HUES6 (cell line): ENCODE data around the gene ARID1B.

Experiments
- H3K27ac ChIP-seq: 2 replicates; pipeline ENCODE4 v1.7.0; 2013; ENCODE audit warnings: low read depth, mild to moderate bottlenecking, low read length, inconsistent platforms
- H3K27me3 ChIP-seq: 2 replicates; pipeline ENCODE4 v1.6.1; 2013; ENCODE audit warnings: low read length; ENCODE audit not compliant: control insufficient read depth, insufficient read depth
- H3K36me3 ChIP-seq: 2 replicates; pipeline ENCODE4 v1.6.1; 2013; ENCODE audit warnings: low read length; ENCODE audit not compliant: control insufficient read depth, insufficient read depth
- H3K4me1 ChIP-seq: 2 replicates; pipeline ENCODE4 v1.6.1; 2013; ENCODE audit warnings: low read length; ENCODE audit not compliant: control insufficient read depth, insufficient read depth
- H3K4me3 ChIP-seq: 2 replicates; pipeline ENCODE4 v1.5.1; 2013; ENCODE audit warnings: low read depth, low read length
- H3K9ac ChIP-seq: one replicate; pipeline ENCODE4 v1.6.1; 2013; ENCODE audit warnings: mild to moderate bottlenecking, low read length
- H3K9me3 ChIP-seq: 2 replicates; pipeline ENCODE4 v1.6.1; 2013; ENCODE audit warnings: low read depth, low read length; ENCODE audit not compliant: control insufficient read depth, insufficient read depth

Gene ARID1B

GRCh38 chr6:156873654-156874380 lies 96.6 kb downstream of the ARID1B start:
- Histone ChIP-seq H3K9ac (no peak overlapping the region), H3K4me1 (peaks cover 41% of the 10 kb centered on the region), H3K36me3 (no peaks in the 10 kb centered on the region), H3K4me3 (no peak overlapping the region), H3K27ac (no peak overlapping the region), H3K9me3 (no peaks in the 10 kb centered on the region), H3K27me3 (no peaks in the 10 kb centered on the region)

- Histone ChIP-seq H3K9me3 (no peaks in the 10 kb centered on the region), H3K27me3 (no peaks in the 10 kb centered on the region), H3K36me3 (no peaks in the 10 kb centered on the region), H3K4me1 (peaks cover 42% of the 10 kb centered on the region), H3K9ac (no peak overlapping the region), H3K27ac (no peak overlapping the region), H3K4me3 (no peak overlapping the region)
These were observed 97.9 kb downstream of the ARID1B start for GRCh38 chr6:156875062-156875461.

- Histone ChIP-seq H3K9me3 (no peaks in the 10 kb centered on the region), H3K36me3 (no peaks in the 10 kb centered on the region), H3K4me3 (no peak overlapping the region), H3K27me3 (no peaks in the 10 kb centered on the region), H3K9ac (no peak overlapping the region), H3K27ac (0 out of 2 replicates have a peak overlapping the region, but pooled peaks have one; percentile 9), H3K4me1 (peaks cover 37% of the 10 kb centered on the region)
These were observed 99.1 kb downstream of the ARID1B start for GRCh38 chr6:156876302-156876701.

GRCh38 chr6:156877126-156877863 lies 100.1 kb downstream of the ARID1B start:
- Histone ChIP-seq H3K4me3 (no peak overlapping the region), H3K27ac (no peak overlapping the region), H3K4me1 (peaks cover 41% of the 10 kb centered on the region), H3K9me3 (no peaks in the 10 kb centered on the region), H3K27me3 (no peaks in the 10 kb centered on the region), H3K36me3 (no peaks in the 10 kb centered on the region), H3K9ac (no peak overlapping the region)

- H3K27ac ChIP-seq, result no peak overlapping the region
- H3K4me3 ChIP-seq, result no peak overlapping the region
- peaks cover 49% of the 10 kb centered on the region for H3K4me1 ChIP-seq
- H3K36me3 ChIP-seq, result no peaks in the 10 kb centered on the region
- H3K9ac ChIP-seq, result no peak overlapping the region
- no peaks in the 10 kb centered on the region for H3K9me3 ChIP-seq
- no peaks in the 10 kb centered on the region for H3K27me3 ChIP-seq
These were observed 101.5 kb downstream of the ARID1B start for GRCh38 chr6:156878681-156879080.

- H3K4me1 ChIP-seq, result peaks cover 51% of the 10 kb centered on the region
These were observed 102.0 kb downstream of the ARID1B start for GRCh38 chr6:156879186-156879585.

GRCh38 chr6:156879591-156879990 lies 102.4 kb downstream of the ARID1B start:
- no peak overlapping the region for H3K27ac ChIP-seq
- H3K9me3 ChIP-seq, result no peaks in the 10 kb centered on the region
- no peaks in the 10 kb centered on the region for H3K36me3 ChIP-seq
- H3K4me3 ChIP-seq, result no peak overlapping the region
- H3K27me3 ChIP-seq, result no peaks in the 10 kb centered on the region
- peaks cover 54% of the 10 kb centered on the region for H3K4me1 ChIP-seq
- H3K9ac ChIP-seq, result no peak overlapping the region

More at GRCh38 chr6:156879186-156879585, 102.0 kb downstream of the ARID1B start:
- no peak overlapping the region for H3K27ac ChIP-seq
- H3K27me3 ChIP-seq, result no peaks in the 10 kb centered on the region
- H3K9ac ChIP-seq, result no peak overlapping the region
- H3K36me3 ChIP-seq, result no peaks in the 10 kb centered on the region
- H3K4me3 ChIP-seq, result no peak overlapping the region
- H3K9me3 ChIP-seq, result no peaks in the 10 kb centered on the region

GRCh38 chr6:156880913-156881312 lies 103.7 kb downstream of the ARID1B start:
- H3K36me3 ChIP-seq, result no peaks in the 10 kb centered on the region
- no peaks in the 10 kb centered on the region for H3K9me3 ChIP-seq
- no peak overlapping the region for H3K27ac ChIP-seq
- H3K4me1 ChIP-seq, result peaks cover 57% of the 10 kb centered on the region
- no peak overlapping the region for H3K9ac ChIP-seq
- H3K27me3 ChIP-seq, result no peaks in the 10 kb centered on the region
- no peak overlapping the region for H3K4me3 ChIP-seq

GRCh38 chr6:156881687-156882629 lies 104.8 kb downstream of the ARID1B start:
- Histone ChIP-seq H3K36me3 (no peaks in the 10 kb centered on the region), H3K9ac (no peak overlapping the region), H3K27ac (no peak overlapping the region), H3K4me3 (no peak overlapping the region), H3K4me1 (peaks cover 62% of the 10 kb centered on the region), H3K27me3 (no peaks in the 10 kb centered on the region), H3K9me3 (no peaks in the 10 kb centered on the region)

- Histone ChIP-seq H3K9ac (no peak overlapping the region), H3K9me3 (no peaks in the 10 kb centered on the region), H3K4me3 (no peak overlapping the region), H3K4me1 (peaks cover 72% of the 10 kb centered on the region), H3K27me3 (no peaks in the 10 kb centered on the region), H3K36me3 (no peaks in the 10 kb centered on the region), H3K27ac (no peak overlapping the region)
These were observed 106.5 kb downstream of the ARID1B start for GRCh38 chr6:156883497-156884252.
